ENCODE data around the gene INO80B.

The INO80B gene

GRCh38 chr2:74421221-74421870 is 33.5 kb upstream of the INO80B start, which contains the start of the genes C2orf81 and WDR54:
C2orf81 (minus strand) TSS chr2:74421619; CDS start chr2:74421560, 59 bp downstream.
WDR54 (plus strand) TSS chr2:74421730; CDS start chr2:74422154, 424 bp downstream.
- FAIRE-seq (peak; percentile 48), DNase-seq (ENCODE audit: insufficient read length, low spot score) (peak; percentile 96)
- peak; percentile 85 for TF ChIP-seq POLR2A (IDR thresholded peaks at IDR 0.05; ENCODE audit: low read depth, low read length)

GRCh38 chr2:74423231-74424095 is 31.4 kb upstream of the INO80B start:
- FAIRE-seq = no peak

DNA sequence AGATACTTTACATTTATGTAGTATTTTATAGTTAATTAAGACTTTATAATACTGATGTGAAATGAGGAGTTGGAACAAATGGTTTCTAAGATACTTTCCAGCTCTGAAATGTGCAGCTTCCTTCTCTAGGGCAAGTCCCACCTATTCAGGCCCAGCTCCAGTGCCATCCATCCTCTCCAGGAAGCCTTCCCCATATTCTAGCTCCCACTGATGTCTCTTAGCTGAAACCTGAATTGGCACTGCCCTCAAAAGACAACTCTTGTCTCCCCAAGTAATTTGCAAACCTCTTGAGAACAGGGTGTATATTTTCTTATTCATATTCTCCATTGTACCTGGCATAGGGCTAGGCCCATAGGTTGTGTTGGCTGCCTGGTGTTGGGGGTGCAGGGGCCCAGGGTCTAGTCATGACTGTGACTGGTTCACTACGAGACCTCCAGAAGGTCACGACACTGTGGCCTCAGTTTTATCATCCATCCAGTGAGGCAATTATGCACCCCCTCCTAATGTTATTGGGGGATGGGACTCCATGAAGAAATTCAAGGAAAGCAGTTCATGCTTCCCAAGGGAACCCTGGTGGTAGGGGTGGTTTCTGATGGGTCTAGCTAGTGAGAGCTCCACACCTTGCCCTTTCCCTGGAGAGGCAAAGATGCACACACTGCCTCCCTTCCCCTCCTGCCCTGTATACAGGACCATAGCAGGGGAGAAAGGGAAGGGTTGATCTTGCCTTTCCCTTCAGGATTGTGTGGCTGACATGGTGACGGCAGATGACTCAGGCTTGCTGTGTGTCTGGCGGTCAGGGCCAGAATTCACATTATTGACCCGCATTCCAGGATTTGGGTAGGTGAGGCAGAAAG is 30.5 kb upstream of the INO80B start:
- DNase-seq (ENCODE audit: insufficient read length, low spot score) (no peak), FAIRE-seq (no peak)
- no peak for TF ChIP-seq POLR2A (IDR thresholded peaks at IDR 0.05; ENCODE audit: low read depth, low read length)

More at GRCh38 chr2:74423231-74424095, 31.4 kb upstream of the INO80B start:
- no peak for TF ChIP-seq POLR2A (IDR thresholded peaks at IDR 0.05; ENCODE audit: low read depth, low read length)
- DNase-seq (ENCODE audit: insufficient read length, low spot score) = no peak

- FAIRE-seq = no peak
- DNase-seq (ENCODE audit: insufficient read length, low spot score) = no peak
- TF ChIP-seq POLR2A (IDR thresholded peaks at IDR 0.05; ENCODE audit: low read depth, low read length) = no peak
Observed at GRCh38 chr2:74424995-74425406, 29.9 kb upstream of the INO80B start.

DNA sequence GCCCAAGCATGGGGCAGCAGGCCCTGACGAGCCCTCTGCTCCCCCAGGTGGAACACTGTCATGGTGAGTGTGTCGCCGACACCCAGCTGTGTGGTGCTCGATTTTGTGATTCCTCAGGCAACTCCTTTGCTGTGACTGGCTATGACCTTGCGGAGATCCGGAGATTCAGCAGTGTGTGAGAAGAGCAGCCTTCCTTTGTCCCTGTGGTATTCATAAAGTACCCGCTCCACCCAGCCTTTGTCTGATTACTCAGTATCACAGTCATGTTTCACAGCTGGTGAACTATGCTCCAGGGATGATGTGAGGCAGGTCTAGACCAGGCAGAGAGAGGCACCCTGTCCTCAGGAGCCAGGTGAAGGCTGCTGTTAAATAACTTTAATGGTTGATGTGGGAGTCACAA is 29.4 kb upstream of the INO80B start:
- FAIRE-seq (no peak), DNase-seq (ENCODE audit: insufficient read length, low spot score) (peak; percentile 79)
- no peak for TF ChIP-seq POLR2A (IDR thresholded peaks at IDR 0.05; ENCODE audit: low read depth, low read length)

DNA sequence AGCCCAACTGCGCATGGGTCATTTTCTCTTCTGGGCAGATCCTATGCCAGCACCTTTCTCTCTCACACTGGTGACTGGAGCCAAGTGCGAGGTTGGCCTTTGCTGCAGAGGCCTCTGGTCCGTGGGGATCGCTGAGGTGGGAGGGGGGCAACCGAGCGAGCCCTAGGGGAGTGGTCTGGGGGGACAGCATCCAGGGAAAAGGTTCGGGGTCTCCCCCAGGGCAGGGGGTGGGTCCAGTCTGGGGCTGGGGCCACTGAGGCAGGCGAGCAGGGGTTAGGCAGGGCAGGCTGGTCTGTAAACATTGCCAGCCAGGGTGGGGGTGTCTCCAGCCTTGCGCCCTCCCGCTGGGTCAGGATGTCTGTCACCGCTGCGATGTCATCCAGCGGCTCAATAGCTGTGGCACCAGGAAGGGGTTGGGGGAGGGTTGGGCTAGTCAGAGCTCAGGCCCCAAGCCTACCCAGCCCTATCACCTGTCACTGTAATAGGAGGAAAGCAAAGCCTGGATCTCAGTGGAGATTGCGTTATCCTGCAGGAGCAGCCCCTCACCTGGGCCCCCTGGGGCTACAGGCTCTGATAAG is 28.6 kb upstream of the INO80B start:
- TF ChIP-seq POLR2A (IDR thresholded peaks at IDR 0.05; ENCODE audit: low read depth, low read length) = no peak
- DNase-seq (ENCODE audit: insufficient read length, low spot score) = no peak
- FAIRE-seq = no peak

GRCh38 chr2:74427551-74427950 is 27.3 kb upstream of the INO80B start:
- no peak for DNase-seq (ENCODE audit: insufficient read length, low spot score)
- FAIRE-seq = no peak
- no peak for TF ChIP-seq POLR2A (IDR thresholded peaks at IDR 0.05; ENCODE audit: low read depth, low read length)

- no peak for FAIRE-seq
- TF ChIP-seq POLR2A (IDR thresholded peaks at IDR 0.05; ENCODE audit: low read depth, low read length) = no peak
- no peak for DNase-seq (ENCODE audit: insufficient read length, low spot score)
Observed at GRCh38 chr2:74428675-74429074, 26.2 kb upstream of the INO80B start.

DNA sequence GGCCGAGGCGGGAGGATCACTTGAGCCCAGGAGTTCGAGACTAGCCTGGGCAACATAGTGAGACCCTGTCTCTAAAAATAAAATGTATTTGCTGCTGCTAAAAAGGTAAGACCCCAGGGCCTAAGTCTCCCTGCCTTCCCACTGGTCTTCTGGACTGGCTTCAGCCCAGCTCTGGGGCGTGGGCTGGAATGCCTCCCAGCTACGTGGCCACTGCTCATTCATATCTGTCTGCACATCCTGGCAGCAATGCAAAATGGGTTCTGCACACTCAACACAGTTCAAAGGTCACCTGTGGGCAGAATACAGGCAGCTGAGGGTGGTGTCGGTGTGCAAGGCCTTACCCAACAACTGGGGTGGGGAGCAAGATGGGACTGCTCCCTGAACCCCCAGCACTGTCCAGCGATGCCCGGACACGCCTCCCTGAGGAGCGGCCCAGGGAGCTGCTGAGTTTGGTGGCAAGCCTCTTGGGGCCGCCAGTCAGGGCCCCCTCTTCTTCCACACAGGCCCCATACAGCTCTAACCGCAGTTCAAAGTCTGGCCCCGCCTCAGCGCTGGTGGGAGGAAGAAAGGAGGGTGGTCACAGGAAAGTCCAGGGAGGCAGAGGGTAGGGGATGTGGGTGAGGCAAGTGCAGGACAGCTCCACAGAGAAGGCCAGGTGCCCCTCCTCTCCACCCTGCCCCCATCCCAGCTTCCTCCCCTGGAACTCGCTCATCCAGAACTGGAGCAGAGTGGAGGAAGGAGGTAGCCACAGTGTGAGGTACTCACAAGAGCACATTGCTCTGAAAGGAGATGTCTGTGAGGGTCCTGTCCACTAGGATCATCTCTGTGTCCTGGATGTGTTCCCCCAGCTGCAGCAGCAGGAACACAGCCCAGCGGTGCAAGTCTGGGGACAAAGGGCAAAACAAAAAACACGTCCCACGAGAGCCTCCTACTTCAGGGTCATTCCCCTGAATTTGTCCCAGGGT is 25.1 kb upstream of the INO80B start:
- FAIRE-seq (no peak), DNase-seq (ENCODE audit: insufficient read length, low spot score) (no peak)
- no peak for TF ChIP-seq POLR2A (IDR thresholded peaks at IDR 0.05; ENCODE audit: low read depth, low read length)

DNA sequence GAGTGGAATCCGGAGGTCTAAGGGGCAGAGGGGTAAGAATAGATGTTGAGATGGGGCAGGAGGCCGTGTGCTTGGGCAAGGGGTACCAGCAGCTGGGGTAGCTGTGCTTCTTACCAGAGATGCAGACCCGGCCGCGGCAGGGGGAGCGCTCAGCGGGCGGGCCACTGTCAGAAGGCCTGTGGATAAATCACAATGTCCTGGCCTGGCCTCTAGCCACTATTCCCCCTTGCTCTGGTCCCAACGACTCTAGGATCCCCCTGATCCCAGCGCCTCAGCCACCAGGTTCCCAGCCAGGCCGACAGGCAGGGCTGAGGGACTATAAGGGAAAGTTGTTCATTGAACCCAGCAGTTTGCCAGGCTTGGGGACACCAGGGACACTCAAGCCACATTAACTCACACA is 24.4 kb upstream of the INO80B start:
- FAIRE-seq (no peak), DNase-seq (ENCODE audit: insufficient read length, low spot score) (no peak)
- no peak for TF ChIP-seq POLR2A (IDR thresholded peaks at IDR 0.05; ENCODE audit: low read depth, low read length)

GRCh38 chr2:74436111-74436805 is 18.6 kb upstream of the INO80B start:
- FAIRE-seq = no peak
- no peak for DNase-seq (ENCODE audit: insufficient read length, low spot score)
- no peak for TF ChIP-seq POLR2A (IDR thresholded peaks at IDR 0.05; ENCODE audit: low read depth, low read length)

Measured in H54 (cell line).